Peyer's patch (tissue), 4 donors: ENCODE data around the gene KCNIP3.

Source experiments
- POLR2A ChIP-seq, 2 donors: fragments of 450-650 bp; IDR thresholded peaks; one replicate each; pipeline ENCODE4 v1.5.1; 2017; ENCODE audit warnings: antibody characterized with exemption in 2 of 2, mild to moderate bottlenecking in 2 of 2, moderate library complexity in 2 of 2
- TF ChIP-seq, protein P1 (sequence below), 6 experiments: fragments of 450-650 bp in 4 of 6; fragments of 200-600 bp in 2 of 6; sonication (generic) in 1 of 6; IDR thresholded peaks; one replicate each; pipeline ENCODE4 v1.5.1; 2017 to 2019; ENCODE audit warnings: antibody characterized with exemption in 6 of 6, mild to moderate bottlenecking in 3 of 6, moderate library complexity in 1 of 6

DNA sequence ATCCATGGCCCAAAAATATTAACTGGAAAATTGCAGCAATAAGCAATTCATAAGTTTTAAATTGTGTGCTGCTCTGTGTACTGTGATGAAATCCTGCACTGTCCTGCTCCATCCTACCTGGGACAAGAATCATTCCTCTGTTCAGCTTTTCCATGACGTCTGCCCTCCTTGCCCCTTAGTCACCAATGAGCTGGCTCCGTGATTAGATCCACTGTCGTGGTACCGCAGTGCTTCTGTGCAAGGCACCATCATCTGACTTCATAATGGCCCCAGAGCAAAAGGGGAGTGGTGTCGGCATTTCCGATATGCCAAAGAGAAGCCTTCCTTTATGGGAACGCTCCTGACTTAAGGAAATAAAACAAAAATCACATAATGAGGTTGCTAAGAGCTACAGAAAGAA is 101.9 kb downstream of the KCNIP3 start:
- TF ChIP-seq, protein P1, sequence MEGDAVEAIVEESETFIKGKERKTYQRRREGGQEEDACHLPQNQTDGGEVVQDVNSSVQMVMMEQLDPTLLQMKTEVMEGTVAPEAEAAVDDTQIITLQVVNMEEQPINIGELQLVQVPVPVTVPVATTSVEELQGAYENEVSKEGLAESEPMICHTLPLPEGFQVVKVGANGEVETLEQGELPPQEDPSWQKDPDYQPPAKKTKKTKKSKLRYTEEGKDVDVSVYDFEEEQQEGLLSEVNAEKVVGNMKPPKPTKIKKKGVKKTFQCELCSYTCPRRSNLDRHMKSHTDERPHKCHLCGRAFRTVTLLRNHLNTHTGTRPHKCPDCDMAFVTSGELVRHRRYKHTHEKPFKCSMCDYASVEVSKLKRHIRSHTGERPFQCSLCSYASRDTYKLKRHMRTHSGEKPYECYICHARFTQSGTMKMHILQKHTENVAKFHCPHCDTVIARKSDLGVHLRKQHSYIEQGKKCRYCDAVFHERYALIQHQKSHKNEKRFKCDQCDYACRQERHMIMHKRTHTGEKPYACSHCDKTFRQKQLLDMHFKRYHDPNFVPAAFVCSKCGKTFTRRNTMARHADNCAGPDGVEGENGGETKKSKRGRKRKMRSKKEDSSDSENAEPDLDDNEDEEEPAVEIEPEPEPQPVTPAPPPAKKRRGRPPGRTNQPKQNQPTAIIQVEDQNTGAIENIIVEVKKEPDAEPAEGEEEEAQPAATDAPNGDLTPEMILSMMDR (IDR thresholded peaks at IDR 0.05) = no peak
- no peak for TF ChIP-seq POLR2A (IDR thresholded peaks at IDR 0.05)
